GM19239 (cell line): ENCODE results near the gene MAB21L2.
"Not testable (repeated sequence)": the region's sequence is repeated elsewhere in the genome, so short reads cannot be mapped to it uniquely, and the experiment has no call there.

ENCODE experiments used
- DNase-seq: peaks from one replicate; pipeline ENCODE4 v3.0.0; 2011; ENCODE audit warnings: low spot score; ENCODE audit not compliant: insufficient read length
- FAIRE-seq: peaks from 2 replicates; lab custom pipeline; 2011; peaks lifted over from hg19 to GRCh38; lab: Jason Lieb, UNC

Gene MAB21L2

GRCh38 chr4:150582146-150582872 is at the start of gene MAB21L2:
Gene MAB21L2, plus strand, starts transcription at chr4:150582151. Its CDS starts 879 bp downstream, at chr4:150583030.
- DNase-seq (no peak), FAIRE-seq (no peak)

- DNase-seq (no peak), FAIRE-seq (no peak)
Observed at GRCh38 chr4:150533673-150534072, 48.3 kb upstream of the MAB21L2 start.

DNA sequence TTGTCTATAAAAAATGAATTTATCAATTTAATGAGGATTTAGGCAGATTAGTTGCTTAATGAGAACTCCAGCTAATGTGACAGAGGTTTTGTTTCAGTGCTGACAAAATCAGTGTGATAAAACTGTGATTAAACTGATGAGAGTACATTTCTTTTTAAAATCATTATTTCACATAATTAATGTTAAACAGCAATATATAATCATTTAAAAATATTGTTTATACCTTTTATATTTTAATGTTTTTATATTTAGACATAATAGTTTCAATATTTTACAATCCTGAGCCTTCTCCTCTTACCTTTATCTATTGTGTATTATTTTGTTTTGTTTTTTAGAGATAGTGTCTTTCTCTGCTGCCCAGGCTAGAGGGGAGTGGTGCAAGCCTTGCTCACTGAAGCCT is 47.1 kb upstream of the MAB21L2 start:
- DNase-seq, result no peak
- no peak for FAIRE-seq

GRCh38 chr4:150537911-150538310 is 44.0 kb upstream of the MAB21L2 start:
- not testable (repeated sequence) for DNase-seq, FAIRE-seq

GRCh38 chr4:150540536-150540935 is 41.4 kb upstream of the MAB21L2 start:
- DNase-seq, result no peak
- no peak for FAIRE-seq

DNA sequence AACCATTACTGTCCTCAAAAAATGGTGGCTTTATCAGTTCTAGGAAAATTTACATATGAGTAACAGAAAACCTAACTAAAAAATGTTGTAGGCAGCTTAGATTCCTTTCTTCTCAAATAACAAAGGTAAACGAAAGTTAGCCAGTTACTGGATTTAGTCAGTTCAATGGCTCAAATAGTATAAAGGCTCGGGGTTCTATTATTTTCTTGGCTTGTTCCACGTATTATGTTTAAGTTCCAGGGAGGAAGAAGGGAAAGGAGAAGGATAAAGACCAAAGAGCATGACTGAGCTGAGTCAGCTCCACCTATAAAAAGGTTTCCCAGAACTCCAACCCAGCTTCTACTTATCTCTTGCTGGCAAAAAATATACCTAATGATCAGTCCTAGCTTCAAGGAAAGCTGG is 41.0 kb upstream of the MAB21L2 start:
- FAIRE-seq, result no peak
- no peak for DNase-seq

DNA sequence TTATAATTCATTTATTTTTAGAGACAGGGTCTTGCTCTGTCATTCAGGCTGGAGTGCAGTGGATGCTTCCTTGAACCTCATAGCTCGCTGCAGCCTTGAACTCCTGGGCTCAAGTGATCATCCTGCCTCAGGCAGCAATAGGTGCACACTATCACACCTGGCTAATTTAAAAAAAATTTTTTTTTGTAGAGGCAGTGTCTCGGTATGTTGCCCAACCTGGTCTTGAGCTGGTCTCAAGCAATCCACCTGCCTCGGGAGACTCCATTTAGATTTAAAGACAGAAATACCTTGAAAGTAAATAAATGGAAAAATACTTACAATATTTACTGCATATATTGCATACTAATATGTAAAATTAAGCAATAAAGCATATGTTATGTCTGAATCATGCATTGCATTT is 40.3 kb upstream of the MAB21L2 start:
- no peak for FAIRE-seq
- DNase-seq, result no peak

- DNase-seq (no peak), FAIRE-seq (no peak)
Observed at GRCh38 chr4:150543042-150543441, 38.9 kb upstream of the MAB21L2 start.

GRCh38 chr4:150546286-150546685 is 35.7 kb upstream of the MAB21L2 start:
- FAIRE-seq, result peak; percentile 28
- DNase-seq, result no peak

DNA sequence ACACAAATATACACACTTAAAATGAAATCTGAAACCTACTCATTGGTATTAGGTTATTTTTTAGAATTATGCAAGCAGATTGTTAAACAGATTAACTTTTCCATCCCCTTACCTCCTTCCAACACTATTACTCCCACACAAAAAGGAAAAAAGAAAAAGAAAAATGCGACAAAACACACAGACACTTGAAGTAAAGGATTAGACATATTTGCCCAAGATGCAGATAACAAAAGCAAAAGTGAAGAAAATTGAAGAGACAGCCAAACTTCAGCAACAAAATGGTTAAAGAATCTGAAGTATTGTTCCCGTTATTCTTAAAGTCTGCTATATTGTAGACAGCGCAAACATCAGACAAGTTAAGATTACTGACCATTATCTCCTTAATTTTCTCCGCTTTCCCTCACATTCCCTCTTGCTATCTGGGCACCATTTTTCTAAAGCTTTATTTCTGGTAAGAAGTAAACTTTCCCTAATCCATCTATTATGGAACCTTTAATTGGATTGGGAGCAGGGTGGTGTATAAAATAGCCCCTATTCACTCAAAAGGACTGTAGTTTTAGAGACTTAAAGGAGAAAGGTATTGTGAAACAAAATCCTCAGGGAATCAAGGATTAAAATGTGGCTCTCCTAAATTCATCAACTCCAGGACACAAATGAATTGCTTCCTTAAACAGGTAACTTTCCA is 34.7 kb upstream of the MAB21L2 start:
- DNase-seq (no peak), FAIRE-seq (peak; percentile 52)

GRCh38 chr4:150557811-150558210 is 24.1 kb upstream of the MAB21L2 start:
- FAIRE-seq, DNase-seq: not testable (repeated sequence)

DNA sequence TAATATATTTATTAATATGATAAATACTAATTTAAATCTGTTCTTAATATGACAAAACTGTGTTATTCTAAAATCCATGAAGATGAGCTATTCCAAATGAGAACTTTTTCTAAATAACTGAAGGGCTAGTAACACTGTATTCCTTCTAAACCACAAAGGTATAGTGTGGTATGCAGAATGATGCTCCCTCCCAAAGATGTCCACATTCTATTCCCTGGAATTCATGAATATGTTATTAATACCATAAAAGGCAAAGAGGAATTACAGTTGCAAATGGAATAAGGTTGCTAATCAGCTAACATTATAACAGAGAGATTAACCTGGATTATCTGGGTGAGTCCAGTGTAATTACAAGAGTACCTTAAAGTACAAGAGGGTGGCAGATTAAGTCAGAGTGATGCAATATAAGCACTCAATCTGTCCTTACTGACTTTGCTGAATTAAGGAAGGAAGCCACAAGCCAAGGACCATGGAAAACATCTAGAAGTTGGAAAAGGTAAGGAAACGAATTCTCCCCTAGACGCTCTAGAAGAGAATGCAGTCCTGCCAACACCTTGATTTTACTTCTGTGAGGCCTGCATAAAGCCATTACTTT is 20.7 kb upstream of the MAB21L2 start:
- FAIRE-seq (no peak), DNase-seq (no peak)

DNA sequence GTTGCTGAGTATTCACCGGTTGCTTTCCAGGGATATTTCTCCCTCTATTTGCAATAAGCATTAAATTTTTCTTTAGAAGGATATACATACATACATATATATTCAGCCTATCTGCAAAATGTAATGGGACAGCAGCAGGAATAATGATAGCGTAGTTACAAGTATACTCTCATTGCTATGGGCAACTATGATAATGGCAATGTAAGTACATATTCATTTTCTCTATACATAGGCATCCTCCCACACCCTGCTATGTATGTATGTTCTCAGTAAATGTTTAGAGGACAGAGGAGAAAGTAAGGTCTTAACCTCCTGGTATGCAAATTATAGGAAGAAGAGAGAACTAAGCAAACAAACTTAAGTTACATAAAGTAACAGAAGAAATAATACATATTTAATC is 19.7 kb upstream of the MAB21L2 start:
- no peak for DNase-seq
- FAIRE-seq, result no peak

- DNase-seq, result no peak
- no peak for FAIRE-seq
Observed at GRCh38 chr4:150562751-150563150, 19.2 kb upstream of the MAB21L2 start.

DNA sequence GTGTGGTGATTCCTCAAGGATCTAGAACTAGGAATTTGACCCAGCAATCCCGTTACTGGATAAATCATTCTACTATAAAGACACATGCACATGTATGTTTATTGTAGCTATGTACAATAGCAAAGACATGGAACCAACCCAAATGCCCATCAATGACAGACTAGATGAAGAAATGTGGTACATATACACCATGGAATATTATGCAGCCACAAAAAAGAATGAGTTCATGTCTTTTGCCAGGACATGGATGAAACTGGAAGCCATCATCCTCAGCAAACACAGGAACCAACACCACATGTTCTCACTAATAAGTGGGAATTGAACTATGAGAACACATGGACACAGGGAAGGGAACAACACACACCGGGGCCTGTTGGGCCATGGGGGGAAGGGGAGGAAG is 17.0 kb upstream of the MAB21L2 start:
- not testable (repeated sequence) for DNase-seq, FAIRE-seq

- FAIRE-seq (no peak), DNase-seq (no peak)
Observed at GRCh38 chr4:150567070-150567469, 14.9 kb upstream of the MAB21L2 start.

DNA sequence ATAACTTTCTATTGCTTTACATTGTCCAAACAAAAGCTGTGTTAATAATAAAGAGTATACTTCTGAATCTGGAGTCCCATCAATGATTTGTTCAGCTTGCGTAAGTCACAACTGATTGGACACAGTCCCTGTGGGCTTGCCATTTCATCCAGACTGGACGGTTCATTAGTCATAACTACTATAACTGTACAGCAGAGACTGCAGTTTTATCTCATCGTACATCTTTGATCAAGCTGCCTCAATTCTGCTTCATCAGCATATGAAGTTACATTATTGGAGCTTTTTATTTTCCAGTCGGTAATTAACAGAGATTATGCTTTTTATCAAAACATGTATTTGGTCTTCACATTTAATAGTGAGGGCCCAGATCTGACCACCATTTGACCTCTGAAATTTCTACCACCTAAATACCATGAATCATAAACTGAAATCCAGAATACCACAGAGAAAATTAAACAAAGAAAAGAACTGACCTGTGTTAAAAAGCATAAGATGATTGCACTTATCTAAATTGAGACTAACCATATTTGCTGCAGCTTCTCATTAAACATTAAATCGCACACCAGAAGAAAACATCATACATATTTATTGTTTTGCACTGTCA is 12.5 kb upstream of the MAB21L2 start:
- no peak for DNase-seq
- FAIRE-seq, result no peak

DNA sequence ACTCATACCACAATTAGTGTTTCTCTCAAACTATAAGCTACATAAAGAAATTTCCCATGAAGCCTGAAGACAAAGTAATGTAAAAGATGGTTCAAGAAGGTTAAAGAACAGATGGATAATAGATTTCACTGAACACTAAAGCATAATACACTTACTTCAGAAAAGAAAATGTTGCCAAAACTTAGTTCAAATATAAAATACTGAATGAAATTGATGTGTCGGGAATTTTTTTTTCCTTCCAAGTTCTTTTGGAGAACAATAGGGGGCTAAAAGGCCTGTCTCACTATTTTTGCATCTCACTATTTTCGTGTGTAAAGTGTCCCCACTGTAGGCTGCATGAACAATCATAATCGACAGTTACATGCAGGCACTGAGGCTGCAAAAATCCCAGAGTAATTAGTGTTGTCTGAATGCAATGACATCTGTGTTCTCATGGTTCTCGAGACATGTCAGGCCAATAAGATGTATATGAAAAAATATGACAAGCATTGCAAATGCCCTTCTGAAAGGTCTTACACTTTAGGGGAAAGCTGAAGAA is 11.9 kb upstream of the MAB21L2 start:
- no peak for DNase-seq
- no peak for FAIRE-seq

DNA sequence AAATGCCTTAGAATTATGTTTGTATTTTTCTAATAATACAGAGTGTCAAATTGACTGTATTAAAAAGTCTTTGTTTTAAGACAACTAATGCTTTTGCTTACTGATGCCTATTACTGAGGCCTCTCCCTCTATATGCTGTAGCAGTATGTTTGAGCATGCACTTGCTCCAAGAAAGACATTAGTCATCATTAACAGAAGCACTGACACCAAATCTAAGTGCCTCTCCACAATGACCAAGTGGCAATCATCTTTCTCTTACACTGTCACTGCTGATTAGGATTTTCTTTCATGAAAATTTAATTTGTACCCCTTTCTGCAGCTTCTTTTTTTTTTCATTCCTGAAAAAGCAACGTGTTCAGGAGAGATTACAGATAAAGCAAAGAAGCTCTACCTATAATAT is 11.1 kb upstream of the MAB21L2 start:
- DNase-seq (no peak), FAIRE-seq (no peak)

DNA sequence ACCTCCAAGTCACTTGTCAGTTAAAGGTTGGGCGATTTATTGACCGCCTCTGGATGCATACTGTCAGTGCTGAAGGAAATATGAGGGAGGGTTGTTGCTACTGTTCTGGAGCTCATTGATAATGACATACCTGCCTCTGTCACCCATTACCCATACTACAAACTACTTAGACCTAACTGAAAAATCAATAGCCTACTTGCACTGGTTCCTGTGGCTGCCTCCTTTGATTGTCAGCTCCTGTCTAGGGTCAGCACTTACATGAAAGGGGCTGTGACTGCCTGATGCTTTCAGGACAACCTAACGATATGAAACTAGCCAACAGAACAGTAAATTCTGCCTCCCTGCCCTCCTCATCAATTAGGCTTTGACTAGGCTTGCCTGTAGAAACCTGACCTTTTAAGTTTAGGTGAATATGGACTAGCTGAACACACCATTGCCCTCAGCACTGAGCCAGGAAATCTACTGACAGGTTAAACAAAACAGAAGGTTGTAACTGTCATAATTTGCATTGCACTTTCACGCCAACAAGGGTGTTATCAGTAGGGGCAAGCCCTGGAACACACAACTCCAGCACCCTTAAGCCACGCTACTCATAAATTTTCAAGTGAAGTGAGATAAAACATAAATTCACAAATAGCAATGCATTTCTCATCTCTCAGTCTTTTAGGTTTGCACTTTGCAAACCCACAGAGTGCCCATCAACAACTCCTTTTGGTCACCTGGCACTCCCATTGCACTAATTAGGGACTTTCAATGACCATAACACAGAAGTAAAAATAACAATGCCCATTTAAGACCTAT is 9.0 kb upstream of the MAB21L2 start:
- DNase-seq (no peak), FAIRE-seq (peak; percentile 44)
